GM12891 (cell line): Measurements from ENCODE around the gene HUS1.
"Not testable (repeated sequence)": the region's sequence is repeated elsewhere in the genome, so short reads cannot be mapped to it uniquely, and the experiment has no call there.

Experiments
- POLR2A ChIP-seq: IDR thresholded peaks from 2 replicates; pipeline ENCODE4 v1.6.1; 2011; ENCODE audit warnings: low read depth, low read length, control low read depth
- POLR2AphosphoS5 ChIP-seq: IDR thresholded peaks from 2 replicates; pipeline ENCODE4 v1.6.1; 2011; ENCODE audit warnings: low read depth, low read length, control low read depth
- POU2F2 ChIP-seq: IDR thresholded peaks from 2 replicates; pipeline ENCODE4 v1.6.1; 2011; ENCODE audit warnings: low read depth, mild to moderate bottlenecking, control low read depth, low read length, moderate library complexity

DNA sequence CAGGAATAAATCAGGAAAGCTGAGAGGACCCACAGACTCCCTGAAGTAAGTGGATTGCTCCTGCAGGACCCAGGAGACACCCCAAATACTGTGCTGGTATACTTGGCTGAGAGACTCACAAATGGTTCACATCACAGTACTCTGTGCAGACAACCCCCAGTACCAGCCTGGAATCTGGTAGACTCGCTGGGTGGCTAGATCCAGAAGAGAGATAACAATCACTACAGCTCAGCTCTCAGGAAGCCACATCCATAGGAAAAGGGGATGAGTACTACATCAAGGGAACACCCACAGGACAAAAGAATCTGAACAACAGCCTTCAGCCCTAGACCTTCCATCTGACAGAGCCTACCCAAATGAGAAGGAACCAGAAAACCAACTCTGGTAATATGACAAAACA, 62.9 kb downstream of the HUS1 start:
- TF ChIP-seq POU2F2, POLR2A, POLR2AphosphoS5: not testable (repeated sequence)
